ENCODE data around the gene PHACTR4. TPM values are rescaled to one million over a fixed set of nuclear protein-coding genes. Genes with fewer than 3 reads are reported as not detected.

The PHACTR4 gene
- total and polyA plus RNA-seq, 9 of the 15 experiments (the other 6 are each of a cell fraction or from before 2014, with no cell fraction given) = 6.4 to 43.6 (median 14.2) TPM

- no peak for TF ChIP-seq ATF3 (IDR thresholded peaks at IDR 0.05)
- TF ChIP-seq ATF3 (CRISPR knock-in tag; conservative IDR thresholded peaks at IDR 0.05) = no peak
- no peak for TF ChIP-seq HDAC2 (IDR thresholded peaks at IDR 0.05)
- no peak for TF ChIP-seq FIP1L1 (IDR thresholded peaks at IDR 0.05; ENCODE audit: low read depth, low read length, poor library complexity, severe bottlenecking)
- TF ChIP-seq ZNF778 (CRISPR knock-in tag; IDR thresholded peaks at IDR 0.05) = no peak
- TF ChIP-seq YY1 (IDR thresholded peaks at IDR 0.05; ENCODE audit: borderline replicate concordance in 1 of 3, control insufficient read depth in 1 of 3, extremely low read depth in 1 of 3, insufficient read depth in 3 of 3, insufficient read length in 1 of 3, insufficient replicate concordance in 2 of 3, low read depth in 1 of 3, low read length in 2 of 3) = no peak
- TF ChIP-seq CHD2 (IDR thresholded peaks at IDR 0.05; ENCODE audit: low read depth, low read length) = no peak
- TF ChIP-seq POU5F1 (IDR thresholded peaks at IDR 0.05; ENCODE audit: borderline replicate concordance, low read depth, low read length, partially characterized antibody) = no peak
- no peak for TF ChIP-seq PHB2 (IDR thresholded peaks at IDR 0.05; ENCODE audit: low read depth)
- no peak for TF ChIP-seq HOMEZ (CRISPR knock-in tag; IDR thresholded peaks at IDR 0.05)
- no peak for TF ChIP-seq CREB5 (CRISPR knock-in tag; IDR thresholded peaks at IDR 0.05)
- TF ChIP-seq SAP30 (IDR thresholded peaks at IDR 0.05; ENCODE audit: borderline replicate concordance, insufficient read depth, low read depth, low read length, poor library complexity, severe bottlenecking) = no peak
- no peak for TF ChIP-seq ZNF589 (CRISPR knock-in tag; IDR thresholded peaks at IDR 0.05; ENCODE audit: low read depth)
- TF ChIP-seq GTF2A2 (tag; IDR thresholded peaks at IDR 0.05) = no peak
- no peak for TF ChIP-seq BRF1 (IDR thresholded peaks at IDR 0.05; ENCODE audit: borderline replicate concordance, extremely low read depth, insufficient read length)
- no peak for TF ChIP-seq MTA2 (IDR thresholded peaks at IDR 0.05; ENCODE audit: low read depth)
- TF ChIP-seq DEAF1 (CRISPR knock-in tag; IDR thresholded peaks at IDR 0.05) = peak; percentile 44
- TF ChIP-seq GATAD2A (IDR thresholded peaks at IDR 0.05) = no peak
- TF ChIP-seq SRF (CRISPR knock-in tag; IDR thresholded peaks at IDR 0.05) = peak in 1 of 2 experiments; percentile 73; a peak in 1 of 4 replicates
- TF ChIP-seq ZNF398 (CRISPR knock-in tag; IDR thresholded peaks at IDR 0.05) = no peak
- TF ChIP-seq XRCC5 (IDR thresholded peaks at IDR 0.05; ENCODE audit: low read depth, low read length) = no peak
Observed at GRCh38 chr1:28412731-28413130, 43.2 kb downstream of the PHACTR4 start (continued).

All from K562 (cell line).